Lung (tissue), 12 donors: ENCODE results near the gene POR. TPM values are rescaled to one million over a fixed set of nuclear protein-coding genes. Genes with fewer than 3 reads are reported as not detected.

Experiments used
- ATAC-seq: fragments of 200-7000 bp; cut with Tn5 transposase; one replicate; pipeline ENCODE4 v1.9.1; 2020; ENCODE audit warnings: moderate number of reproducible peaks; ENCODE audit not compliant: insufficient read depth, low FRiP score
- DNase-seq, 3 donors: peaks; one replicate each; pipeline ENCODE4 v3.0.0-alpha.2; 2013 to 2017
- H3K27ac ChIP-seq, 2 donors: one replicate each; pipeline ENCODE4 v1.5.1; 2013; ENCODE audit warnings: mild to moderate bottlenecking in 2 of 2, moderate library complexity in 2 of 2, control low read depth in 1 of 2, inconsistent platforms in 1 of 2, low read depth in 1 of 2, low read length in 1 of 2
- H3K27me3 ChIP-seq, 3 donors: one replicate each; pipeline ENCODE4 v1.5.1; 2013; ENCODE audit warnings: low read length in 2 of 3; ENCODE audit not compliant: control insufficient read depth in 3 of 3, insufficient read depth in 3 of 3
- H3K36me3 ChIP-seq, 4 donors: one replicate each; pipeline ENCODE4 v1.5.1; 2013; ENCODE audit warnings: low read length in 4 of 4, mild to moderate bottlenecking in 1 of 4, moderate library complexity in 1 of 4; ENCODE audit not compliant: control insufficient read depth in 4 of 4, insufficient read depth in 4 of 4
- H3K4me1 ChIP-seq, 5 donors: one replicate each; pipeline ENCODE4 v1.5.1; 2013; ENCODE audit warnings: low read length in 5 of 5, mild to moderate bottlenecking in 2 of 5, moderate library complexity in 1 of 5; ENCODE audit not compliant: control insufficient read depth in 5 of 5, insufficient read depth in 5 of 5
- H3K4me3 ChIP-seq: one replicate; pipeline ENCODE4 v1.5.1; 2013; ENCODE audit warnings: mild to moderate bottlenecking, control low read depth, moderate library complexity
- H3K9ac ChIP-seq, 2 donors: one replicate each; pipeline ENCODE4 v1.5.1; 2013; ENCODE audit warnings: low read length in 2 of 2, control low read depth in 1 of 2; ENCODE audit not compliant: insufficient read depth in 1 of 2
- H3K9me3 ChIP-seq, 4 donors: one replicate each; pipeline ENCODE4 v1.5.1; 2013; ENCODE audit warnings: low read length in 3 of 4, mild to moderate bottlenecking in 1 of 4, moderate library complexity in 1 of 4; ENCODE audit not compliant: control insufficient read depth in 4 of 4, insufficient read depth in 3 of 4
- CTCF ChIP-seq: IDR thresholded peaks from 2 replicates; pipeline ENCODE4 v1.5.1; 2012; ENCODE audit warnings: mild to moderate bottlenecking; ENCODE audit errors: control extremely low read depth, extremely low read depth
- WGBS, 2 donors: extraction: QIAGEN DNeasy Blood & Tissue Kit; methylation state at CpG; one replicate each; pipeline ENCODE4 v1.1.7; 2013; 5-methylcytosine and 5-hydroxymethylcytosine counted together
- polyA plus RNA-seq, 2 donors: library from polyadenylated mRNA; stranded (reverse); fragments of 200-250 nt; gene quantifications; one replicate each; pipeline ENCODE4 v1.2.1, GENCODE V29; 2013
- total RNA-seq, 2 donors: library from RNA; depleted of rRNA in 1 of 2; stranded (reverse); fragments of >200 nt in 1 of 2; gene quantifications; one replicate each; pipeline ENCODE4 v1.2.1, GENCODE V29; 2014 to 2021
- donor health status: control.
- donor health status: control.
- donor health status: Bipolar disorder and iron deficiency.
- donor health status: healthy.
- donor health status: DM: yes; HTN: yes; CAD: no.

Gene POR
- total and polyA plus RNA-seq, 4 donors = 111 to 305 (median 264) TPM

- DNase-seq (no peak), ATAC-seq (no peak)
- Histone ChIP-seq H3K27me3 (no peaks in the 10 kb centered on the region), H3K36me3 (peaks cover 0 to 61% (median 23%) of the 10 kb centered on the region in 4 donors), H3K9ac (no peak overlapping the region), H3K4me1 (peaks cover 0 to 6% (median 3%) of the 10 kb centered on the region in 5 donors), H3K9me3 (no peaks in the 10 kb centered on the region), H3K27ac (no peak overlapping the region), H3K4me3 (no peak overlapping the region)
- WGBS, 2 donors = 79 to 97% methylated on average over 3 of the region's 3 CpGs
- TF ChIP-seq CTCF = no peak
These were observed 29.9 kb upstream of the POR start for GRCh38 chr7:75885036-75885435.

DNA sequence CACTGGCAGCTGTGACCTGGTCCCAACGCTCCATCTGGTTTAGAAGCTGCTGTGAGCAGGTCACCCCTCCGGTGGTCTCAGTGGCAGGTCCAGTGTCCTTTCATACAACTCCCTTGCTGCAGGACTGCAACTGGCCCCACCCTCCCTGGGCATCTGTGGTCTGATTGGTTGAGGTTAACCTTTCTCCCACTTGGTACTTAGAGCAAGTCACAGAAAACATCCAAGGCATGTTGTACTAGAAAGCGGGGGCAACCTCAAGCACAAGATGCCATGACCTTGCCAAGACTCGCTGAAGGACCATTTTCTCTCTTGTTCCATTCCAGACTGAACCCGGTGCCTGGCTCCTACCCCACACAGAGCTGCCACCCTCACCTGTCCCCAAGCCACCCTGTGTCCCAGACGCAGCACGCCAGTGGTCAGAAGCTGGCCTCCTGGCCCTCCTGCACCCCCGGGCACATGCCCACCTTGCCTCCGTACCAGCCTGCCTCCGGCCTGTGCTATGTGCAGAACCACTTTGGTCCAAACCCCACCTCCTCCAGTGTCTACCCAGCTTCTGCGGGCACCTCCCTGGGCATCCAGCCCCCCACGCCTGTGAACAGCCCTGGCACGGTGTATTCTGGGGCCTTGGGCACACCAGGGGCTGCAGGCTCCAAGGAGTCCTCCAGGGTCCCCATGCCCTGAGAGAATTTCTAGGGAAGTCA is 27.1 kb upstream of the POR start:
- peaks cover 0 to 48% (median 13%) of the 10 kb centered on the region in 4 donors for H3K36me3 ChIP-seq
- no peak for ATAC-seq
- WGBS, 2 donors = 89 to 95% methylated on average over 13 of the region's 13 CpGs

GRCh38 chr7:75888464-75889222 is 26.3 kb upstream of the POR start:
- H3K9me3 ChIP-seq = no peaks in the 10 kb centered on the region
- no peak for ATAC-seq
- H3K9ac ChIP-seq = no peak overlapping the region
- DNase-seq = no peak
- H3K4me1 ChIP-seq = peaks cover 0 to 15% (median 6%) of the 10 kb centered on the region in 5 donors
- TF ChIP-seq CTCF = no peak
- 73% methylated on average over 23 of the region's 23 CpGs for WGBS, 2 donors
- no peaks in the 10 kb centered on the region for H3K27me3 ChIP-seq
- peak overlapping the region in 1 of 2 donors; percentile 14 for H3K27ac ChIP-seq
- no peak overlapping the region for H3K4me3 ChIP-seq
- H3K36me3 ChIP-seq = peaks cover 0 to 42% (median 10%) of the 10 kb centered on the region in 4 donors

More for the DNA sequence above, 27.1 kb upstream of the POR start:
- peak overlapping the region in 1 of 2 donors; percentile 14 for H3K27ac ChIP-seq
- no peak overlapping the region for H3K4me3 ChIP-seq
- H3K9ac ChIP-seq = no peak overlapping the region
- no peaks in the 10 kb centered on the region for H3K9me3 ChIP-seq
- no peaks in the 10 kb centered on the region for H3K27me3 ChIP-seq
- no peak for DNase-seq
- H3K4me1 ChIP-seq = peaks cover 0 to 10% (median 6%) of the 10 kb centered on the region in 5 donors
- TF ChIP-seq CTCF = no peak
